Neural cell (in vitro differentiated cells): ENCODE measurements around the gene PRSS21. TPM values are rescaled to one million over a fixed set of nuclear protein-coding genes. Genes with fewer than 3 reads are reported as not detected.

Experiments
- H2AFZ ChIP-seq: fragments of 200-600, 300-800 bp; sonication (generic), shearing (Covaris generic); 2 replicates; pipeline ENCODE4 v1.6.0; 2014; ENCODE audit warnings: low read depth, mild to moderate bottlenecking, antibody characterized with exemption, low read length, moderate library complexity
- H3F3A ChIP-seq: fragments of 200-600 bp; shearing (Covaris generic); 2 replicates; pipeline ENCODE4 v1.6.1; 2016; ENCODE audit warnings: mild to moderate bottlenecking, moderate library complexity, mixed read lengths, antibody characterized with exemption, low read length; ENCODE audit not compliant: insufficient read depth, poor library complexity, severe bottlenecking
- H3K27ac ChIP-seq: fragments of 200-600, 300-800 bp; sonication (generic), shearing (Covaris generic); 2 replicates; pipeline ENCODE4 v1.5.1; 2014; ENCODE audit warnings: mild to moderate bottlenecking, low read length, moderate library complexity
- H3K27me3 ChIP-seq: fragments of 300-800, 200-600 bp; sonication (generic), shearing (Covaris generic); 2 replicates; pipeline ENCODE4 v1.6.0; 2014; ENCODE audit warnings: mild to moderate bottlenecking, low read depth, low read length, moderate library complexity; ENCODE audit not compliant: insufficient read depth
- H3K36me3 ChIP-seq: fragments of 300-800, 200-600 bp; sonication (generic), shearing (Covaris generic); 2 replicates; pipeline ENCODE4 v1.5.1; 2014; ENCODE audit warnings: mild to moderate bottlenecking, antibody characterized with exemption, low read length, moderate library complexity; ENCODE audit not compliant: insufficient read depth
- H3K4me2 ChIP-seq: fragments of 300-800, 200-600 bp; sonication (generic), shearing (Covaris generic); 2 replicates; pipeline ENCODE4 v1.6.0; 2014; ENCODE audit warnings: mild to moderate bottlenecking, low read length
- H3K4me3 ChIP-seq: fragments of 300-800, 200-600 bp; sonication (generic), shearing (Covaris generic); 2 replicates; pipeline ENCODE4 v1.5.1; 2014; ENCODE audit warnings: mild to moderate bottlenecking, low read length, moderate library complexity
- H3K79me2 ChIP-seq: fragments of 200-600 bp; shearing (Covaris generic); replicated peaks from 2 replicates; pipeline ENCODE4 v1.6.0; 2014; ENCODE audit warnings: mild to moderate bottlenecking, low read length, moderate library complexity; ENCODE audit not compliant: insufficient read depth
- H3K9ac ChIP-seq: fragments of 300-800, 200-600 bp; sonication (generic), shearing (Covaris generic); 2 replicates; pipeline ENCODE4 v1.6.1; 2016; ENCODE audit warnings: mild to moderate bottlenecking, low read length, mixed read lengths
- H3K9me2 ChIP-seq: fragments of 200-600 bp; shearing (Covaris generic); 2 replicates; pipeline ENCODE4 v1.6.1; 2016; ENCODE audit warnings: mild to moderate bottlenecking, low read length, mixed read lengths; ENCODE audit not compliant: insufficient read depth
- H3K9me3 ChIP-seq: fragments of 200-600, 300-800 bp; sonication (generic), shearing (Covaris generic); 2 replicates; pipeline ENCODE4 v1.6.1; 2016; ENCODE audit warnings: mild to moderate bottlenecking, mixed run types, low read length, moderate library complexity, mixed read lengths
- H4K20me1 ChIP-seq: fragments of 200-600 bp; shearing (Covaris generic); 2 replicates; pipeline ENCODE4 v1.6.1; 2016; ENCODE audit warnings: mild to moderate bottlenecking, mixed run types; ENCODE audit not compliant: insufficient read depth
- EP300 ChIP-seq: fragments of 450-650 bp; conservative IDR thresholded peaks from 2 replicates; pipeline ENCODE4 v1.6.1; 2014; ENCODE audit warnings: antibody characterized with exemption, mild to moderate bottlenecking, moderate library complexity; ENCODE audit not compliant: poor library complexity, severe bottlenecking
- EZH2 ChIP-seq: fragments of 200-600, 300-800 bp; shearing (Covaris generic), sonication (generic); IDR thresholded peaks from 2 replicates; pipeline ENCODE4 v1.6.1; 2014; ENCODE audit warnings: antibody characterized with exemption, low read length, borderline replicate concordance, mild to moderate bottlenecking; ENCODE audit not compliant: insufficient read depth, poor library complexity, severe bottlenecking
- MXI1 ChIP-seq: fragments of 450-650 bp; conservative IDR thresholded peaks from 2 replicates; pipeline ENCODE4 v1.6.1; 2014; ENCODE audit warnings: antibody characterized with exemption, mild to moderate bottlenecking; ENCODE audit not compliant: poor library complexity, severe bottlenecking
- POLR2AphosphoS5 ChIP-seq: IDR thresholded peaks from 2 replicates; pipeline ENCODE4 v1.6.1; 2012
- RAD21 ChIP-seq: fragments of 450-650 bp; conservative IDR thresholded peaks from 2 replicates; pipeline ENCODE4 v1.6.1; 2014; ENCODE audit warnings: antibody characterized with exemption, mild to moderate bottlenecking, moderate library complexity
- SMC3 ChIP-seq: fragments of 450-650 bp; conservative IDR thresholded peaks from 2 replicates; pipeline ENCODE4 v1.6.1; 2014; ENCODE audit warnings: antibody characterized with exemption, mild to moderate bottlenecking, moderate library complexity; ENCODE audit not compliant: poor library complexity
- TAF1 ChIP-seq: IDR thresholded peaks from 2 replicates; pipeline ENCODE4 v1.6.1; 2012; ENCODE audit warnings: low read depth
- polyA plus RNA-seq: library from polyadenylated mRNA; depleted of rRNA; stranded (reverse); fragments of >200 nt; gene quantifications from 2 replicates; pipeline ENCODE4 v1.2.3, GENCODE V29; 2014
- TF ChIP-seq, protein P1 (sequence below): fragments of 450-650 bp; IDR thresholded peaks from 2 replicates; pipeline ENCODE4 v1.5.1; 2014; ENCODE audit warnings: antibody characterized with exemption, mild to moderate bottlenecking, moderate library complexity; ENCODE audit not compliant: poor library complexity, severe bottlenecking
- TF ChIP-seq, protein P2 (sequence below): IDR thresholded peaks from 2 replicates; pipeline ENCODE4 v1.6.1; 2012; ENCODE audit warnings: borderline replicate concordance

PRSS21 gene
- polyA plus RNA-seq, 1 donor from 2014 or later, result not detected

DNA sequence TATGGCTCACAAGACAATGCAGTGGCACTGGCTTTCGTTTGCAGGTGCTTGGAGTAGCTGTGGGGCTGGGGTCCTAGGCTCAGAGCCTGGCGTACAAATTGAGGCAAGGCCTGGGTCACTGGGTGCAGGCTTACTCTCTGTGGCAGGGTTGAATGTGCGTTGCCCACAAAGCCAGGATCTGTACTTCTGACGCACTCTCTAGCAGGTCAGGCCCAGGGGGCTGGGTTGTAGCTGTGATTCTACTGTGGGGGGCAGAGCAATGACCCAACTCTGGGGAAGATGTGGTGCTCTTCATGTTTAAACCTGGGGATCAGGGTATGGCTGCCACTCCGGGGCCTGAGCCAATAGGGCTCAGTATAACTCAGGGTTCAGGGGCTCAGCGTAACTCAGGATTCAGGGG is 6.4 kb upstream of the PRSS21 start:
- Histone ChIP-seq H3F3A (no peaks in the 10 kb centered on the region), H3K9ac (no peak overlapping the region), H3K9me3 (no peaks in the 10 kb centered on the region), H3K9me2 (no peaks in the 10 kb centered on the region), H3K79me2 (no peaks in the 10 kb centered on the region), H3K36me3 (no peaks in the 10 kb centered on the region), H3K4me3 (no peak overlapping the region), H4K20me1 (no peaks in the 10 kb centered on the region), H2AFZ (no peak overlapping the region), H3K27me3 (no peaks in the 10 kb centered on the region), H3K27ac (no peak overlapping the region), H3K4me2 (no peak overlapping the region)
- TF ChIP-seq TAF1 (no peak), EP300 (no peak), RAD21 (no peak), POLR2AphosphoS5 (no peak)

DNA sequence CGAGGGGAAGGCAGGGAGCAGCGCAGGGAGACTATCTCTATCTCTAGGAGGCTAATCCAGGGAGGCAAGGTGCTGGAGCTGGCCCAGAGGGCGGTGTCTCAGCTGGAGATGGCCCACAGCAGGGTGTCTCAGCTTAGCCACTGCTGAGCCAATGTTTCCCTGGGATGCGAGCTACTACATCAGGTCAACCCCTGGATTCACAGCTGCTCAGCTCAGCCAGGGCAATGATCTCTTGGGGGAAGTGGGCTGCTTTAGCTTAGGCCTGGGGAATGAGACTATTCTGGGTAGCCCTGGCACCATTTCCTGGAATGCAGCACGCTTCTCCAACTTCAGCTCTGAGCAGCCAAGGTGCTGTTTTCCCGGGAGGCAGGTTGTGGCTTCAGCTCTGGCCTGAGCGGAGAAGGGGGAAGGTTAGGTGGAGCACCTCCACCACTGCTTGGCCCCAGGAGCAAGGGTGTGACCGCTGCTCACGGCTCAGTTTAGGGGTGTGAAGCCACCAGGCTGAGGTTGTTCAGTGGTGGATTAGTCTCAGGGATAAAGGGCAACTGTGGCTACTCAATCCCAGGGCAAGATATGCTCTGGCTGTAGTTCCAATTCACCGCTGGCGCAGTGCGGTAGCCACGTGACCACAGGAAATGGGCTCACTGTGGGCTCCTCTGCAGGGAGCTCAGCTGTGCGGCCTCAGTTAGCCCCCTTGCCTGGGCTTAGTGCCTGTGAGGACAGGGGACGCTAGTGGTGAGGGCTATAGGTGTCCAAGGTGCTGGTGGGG is 5.2 kb upstream of the PRSS21 start:
- H3K4me3 ChIP-seq, result no peak overlapping the region
- no peak overlapping the region for H3K9ac ChIP-seq
- H3K27me3 ChIP-seq, result no peaks in the 10 kb centered on the region
- no peaks in the 10 kb centered on the region for H4K20me1 ChIP-seq
- H3K9me3 ChIP-seq, result no peaks in the 10 kb centered on the region
- H3K79me2 ChIP-seq, result no peaks in the 10 kb centered on the region
- no peaks in the 10 kb centered on the region for H3F3A ChIP-seq
- no peaks in the 10 kb centered on the region for H3K9me2 ChIP-seq
- no peak overlapping the region for H3K27ac ChIP-seq
- no peaks in the 10 kb centered on the region for H3K36me3 ChIP-seq
- no peak overlapping the region for H2AFZ ChIP-seq
- H3K4me2 ChIP-seq, result no peak overlapping the region
- TF ChIP-seq SMC3 (no peak), EP300 (no peak), EZH2 (no peak), RAD21 (no peak), MXI1 (no peak), TAF1 (no peak), POLR2AphosphoS5 (no peak)
- TF ChIP-seq, protein P1, sequence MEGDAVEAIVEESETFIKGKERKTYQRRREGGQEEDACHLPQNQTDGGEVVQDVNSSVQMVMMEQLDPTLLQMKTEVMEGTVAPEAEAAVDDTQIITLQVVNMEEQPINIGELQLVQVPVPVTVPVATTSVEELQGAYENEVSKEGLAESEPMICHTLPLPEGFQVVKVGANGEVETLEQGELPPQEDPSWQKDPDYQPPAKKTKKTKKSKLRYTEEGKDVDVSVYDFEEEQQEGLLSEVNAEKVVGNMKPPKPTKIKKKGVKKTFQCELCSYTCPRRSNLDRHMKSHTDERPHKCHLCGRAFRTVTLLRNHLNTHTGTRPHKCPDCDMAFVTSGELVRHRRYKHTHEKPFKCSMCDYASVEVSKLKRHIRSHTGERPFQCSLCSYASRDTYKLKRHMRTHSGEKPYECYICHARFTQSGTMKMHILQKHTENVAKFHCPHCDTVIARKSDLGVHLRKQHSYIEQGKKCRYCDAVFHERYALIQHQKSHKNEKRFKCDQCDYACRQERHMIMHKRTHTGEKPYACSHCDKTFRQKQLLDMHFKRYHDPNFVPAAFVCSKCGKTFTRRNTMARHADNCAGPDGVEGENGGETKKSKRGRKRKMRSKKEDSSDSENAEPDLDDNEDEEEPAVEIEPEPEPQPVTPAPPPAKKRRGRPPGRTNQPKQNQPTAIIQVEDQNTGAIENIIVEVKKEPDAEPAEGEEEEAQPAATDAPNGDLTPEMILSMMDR, result no peak
- TF ChIP-seq, protein P2, sequence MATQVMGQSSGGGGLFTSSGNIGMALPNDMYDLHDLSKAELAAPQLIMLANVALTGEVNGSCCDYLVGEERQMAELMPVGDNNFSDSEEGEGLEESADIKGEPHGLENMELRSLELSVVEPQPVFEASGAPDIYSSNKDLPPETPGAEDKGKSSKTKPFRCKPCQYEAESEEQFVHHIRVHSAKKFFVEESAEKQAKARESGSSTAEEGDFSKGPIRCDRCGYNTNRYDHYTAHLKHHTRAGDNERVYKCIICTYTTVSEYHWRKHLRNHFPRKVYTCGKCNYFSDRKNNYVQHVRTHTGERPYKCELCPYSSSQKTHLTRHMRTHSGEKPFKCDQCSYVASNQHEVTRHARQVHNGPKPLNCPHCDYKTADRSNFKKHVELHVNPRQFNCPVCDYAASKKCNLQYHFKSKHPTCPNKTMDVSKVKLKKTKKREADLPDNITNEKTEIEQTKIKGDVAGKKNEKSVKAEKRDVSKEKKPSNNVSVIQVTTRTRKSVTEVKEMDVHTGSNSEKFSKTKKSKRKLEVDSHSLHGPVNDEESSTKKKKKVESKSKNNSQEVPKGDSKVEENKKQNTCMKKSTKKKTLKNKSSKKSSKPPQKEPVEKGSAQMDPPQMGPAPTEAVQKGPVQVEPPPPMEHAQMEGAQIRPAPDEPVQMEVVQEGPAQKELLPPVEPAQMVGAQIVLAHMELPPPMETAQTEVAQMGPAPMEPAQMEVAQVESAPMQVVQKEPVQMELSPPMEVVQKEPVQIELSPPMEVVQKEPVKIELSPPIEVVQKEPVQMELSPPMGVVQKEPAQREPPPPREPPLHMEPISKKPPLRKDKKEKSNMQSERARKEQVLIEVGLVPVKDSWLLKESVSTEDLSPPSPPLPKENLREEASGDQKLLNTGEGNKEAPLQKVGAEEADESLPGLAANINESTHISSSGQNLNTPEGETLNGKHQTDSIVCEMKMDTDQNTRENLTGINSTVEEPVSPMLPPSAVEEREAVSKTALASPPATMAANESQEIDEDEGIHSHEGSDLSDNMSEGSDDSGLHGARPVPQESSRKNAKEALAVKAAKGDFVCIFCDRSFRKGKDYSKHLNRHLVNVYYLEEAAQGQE, result no peak
